ENCODE results near the gene TRIP11.

The TRIP11 gene

GRCh38 chr14:91956616-91957015 lies 83.2 kb downstream of the TRIP11 start:
- DNase-seq (ENCODE audit: low read depth in 2 of 2): no peak

GRCh38 chr14:91955168-91955567 lies 84.7 kb downstream of the TRIP11 start:
- no peak for DNase-seq (ENCODE audit: low read depth in 2 of 2)

- DNase-seq (ENCODE audit: low read depth in 2 of 2): no peak
Measured at GRCh38 chr14:91953170-91953985, 86.5 kb downstream of the TRIP11 start.

- peak in 1 of 2 donors; percentile 5 for DNase-seq (ENCODE audit: low read depth in 2 of 2)
Measured at GRCh38 chr14:91947475-91948184, 92.2 kb downstream of the TRIP11 start, which contains the start of gene FBLN5. FBLN5 (minus strand) TSS chr14:91947694; CDS start chr14:91947229, 465 bp downstream.

- DNase-seq (ENCODE audit: low read depth in 2 of 2): no peak
Measured at GRCh38 chr14:91946622-91947474, 93.0 kb downstream of the TRIP11 start.

- no peak for DNase-seq (ENCODE audit: low read depth in 2 of 2)
Measured at GRCh38 chr14:91945751-91946621, 93.9 kb downstream of the TRIP11 start.

- no peak for DNase-seq (ENCODE audit: low read depth in 2 of 2)
Measured at GRCh38 chr14:91942946-91943345, 96.9 kb downstream of the TRIP11 start.

GRCh38 chr14:91942128-91942527 lies 97.7 kb downstream of the TRIP11 start:
- DNase-seq (ENCODE audit: low read depth in 2 of 2): no peak

- DNase-seq (ENCODE audit: low read depth in 2 of 2): no peak
Measured at GRCh38 chr14:91940209-91940608, 99.7 kb downstream of the TRIP11 start.

- DNase-seq (ENCODE audit: low read depth in 2 of 2): no peak
Measured at GRCh38 chr14:91935586-91935985, 104.3 kb downstream of the TRIP11 start.

- no peak for DNase-seq (ENCODE audit: low read depth in 2 of 2)
Measured at GRCh38 chr14:91934554-91935285, 105.1 kb downstream of the TRIP11 start.

- DNase-seq (ENCODE audit: low read depth in 2 of 2): no peak
Measured at GRCh38 chr14:91931478-91932088, 108.3 kb downstream of the TRIP11 start.

GRCh38 chr14:91929700-91930099 lies 110.2 kb downstream of the TRIP11 start:
- DNase-seq (ENCODE audit: low read depth in 2 of 2): no peak

GRCh38 chr14:91927800-91928199 lies 112.1 kb downstream of the TRIP11 start:
- no peak for DNase-seq (ENCODE audit: low read depth in 2 of 2)

- DNase-seq (ENCODE audit: low read depth in 2 of 2): no peak
Measured at GRCh38 chr14:91927191-91927590, 112.7 kb downstream of the TRIP11 start.

- DNase-seq (ENCODE audit: low read depth in 2 of 2): no peak
Measured at GRCh38 chr14:91926131-91926890, 113.5 kb downstream of the TRIP11 start.

- DNase-seq (ENCODE audit: low read depth in 2 of 2): no peak
Measured at GRCh38 chr14:91925727-91926121, 114.1 kb downstream of the TRIP11 start.

- no peak for DNase-seq (ENCODE audit: low read depth in 2 of 2)
Measured at GRCh38 chr14:91925001-91925726, 114.7 kb downstream of the TRIP11 start.

GRCh38 chr14:91920526-91920925 lies 119.3 kb downstream of the TRIP11 start:
- no peak for DNase-seq (ENCODE audit: low read depth in 2 of 2)

Data from activated CD8-positive, alpha-beta memory T cell treated with anti-CD3 and anti-CD28 coated beads for 4 hours (primary cell).